Urinary bladder (tissue), 4 donors: Measurements from ENCODE around the gene OLFML3. TPM values are rescaled to one million over a fixed set of nuclear protein-coding genes. Genes with fewer than 3 reads are reported as not detected.
A peak's percentile ranks its signal among the peaks of the same experiment; 100 is the strongest.

ENCODE experiments used
- DNase-seq: peaks from one replicate; pipeline ENCODE4 v3.0.0-alpha.2; 2015; ENCODE audit errors: extremely low spot score
- H3K27ac ChIP-seq: one replicate; pipeline ENCODE4 v1.5.1; 2013; ENCODE audit warnings: low read depth, mild to moderate bottlenecking, moderate library complexity
- H3K36me3 ChIP-seq: one replicate; pipeline ENCODE4 v1.6.1; 2013; ENCODE audit warnings: mild to moderate bottlenecking, moderate library complexity; ENCODE audit not compliant: insufficient read depth
- H3K4me1 ChIP-seq: one replicate; pipeline ENCODE4 v1.6.1; 2013; ENCODE audit warnings: mild to moderate bottlenecking, moderate library complexity; ENCODE audit not compliant: insufficient read depth
- H3K4me3 ChIP-seq: one replicate; pipeline ENCODE4 v1.5.1; 2013; ENCODE audit warnings: low read depth, low read length
- WGBS: extraction: QIAGEN DNeasy Blood & Tissue Kit; methylation state at CpG from one replicate; pipeline ENCODE4 v1.1.7; 2013; 5-methylcytosine and 5-hydroxymethylcytosine counted together
- polyA plus RNA-seq: library from polyadenylated mRNA; stranded (reverse); fragments of 200-250 nt; gene quantifications from one replicate; pipeline ENCODE4 v1.2.3, GENCODE V29; 2013
- total RNA-seq: library from RNA; depleted of rRNA; stranded (reverse); fragments of >200 nt; gene quantifications from one replicate; pipeline ENCODE4 v1.2.3, GENCODE V29; 2014
- donor health status: healthy with polysubstance abuse.
- donor health status: healthy.

Gene OLFML3
- total and polyA plus RNA-seq, 2 donors, result 144 to 206 TPM

GRCh38 chr1:113972954-113973353, 6.3 kb upstream of the OLFML3 start:
- Histone ChIP-seq H3K27ac (no peak overlapping the region), H3K4me3 (no peak overlapping the region), H3K36me3 (peaks cover 8% of the 10 kb centered on the region), H3K4me1 (no peaks in the 10 kb centered on the region)
- DNase-seq, result no peak
- WGBS, result 95% methylated on average over 9 of the region's 9 CpGs

DNA sequence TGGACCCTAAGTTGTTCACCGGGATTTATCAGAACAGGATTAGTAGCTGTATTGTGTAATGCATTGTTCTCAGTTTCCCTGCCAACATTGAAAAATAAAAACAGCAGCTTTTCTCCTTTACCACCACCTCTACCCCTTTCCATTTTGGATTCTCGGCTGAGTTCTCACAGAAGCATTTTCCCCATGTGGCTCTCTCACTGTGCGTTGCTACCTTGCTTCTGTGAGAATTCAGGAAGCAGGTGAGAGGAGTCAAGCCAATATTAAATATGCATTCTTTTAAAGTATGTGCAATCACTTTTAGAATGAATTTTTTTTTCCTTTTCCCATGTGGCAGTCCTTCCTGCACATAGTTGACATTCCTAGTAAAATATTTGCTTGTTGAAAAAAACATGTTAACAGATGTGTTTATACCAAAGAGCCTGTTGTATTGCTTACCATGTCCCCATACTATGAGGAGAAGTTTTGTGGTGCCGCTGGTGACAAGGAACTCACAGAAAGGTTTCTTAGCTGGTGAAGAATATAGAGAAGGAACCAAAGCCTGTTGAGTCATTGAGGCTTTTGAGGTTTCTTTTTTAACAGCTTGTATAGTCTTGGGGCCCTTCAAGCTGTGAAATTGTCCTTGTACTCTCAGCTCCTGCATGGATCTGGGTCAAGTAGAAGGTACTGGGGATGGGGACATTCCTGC, 3.9 kb upstream of the OLFML3 start:
- 56% methylated on average over 4 of the region's 4 CpGs for WGBS

GRCh38 chr1:113976609-113977278, 2.5 kb upstream of the OLFML3 start:
- Histone ChIP-seq H3K4me3 (no peak overlapping the region), H3K4me1 (no peaks in the 10 kb centered on the region), H3K36me3 (peaks cover 2% of the 10 kb centered on the region), H3K27ac (no peak overlapping the region)
- no peak for DNase-seq
- WGBS, result 45% methylated on average over 4 of the region's 4 CpGs

More for the DNA sequence above, 3.9 kb upstream of the OLFML3 start:
- no peak overlapping the region for H3K4me3 ChIP-seq
- no peak overlapping the region for H3K27ac ChIP-seq
- H3K36me3 ChIP-seq, result peaks cover 4% of the 10 kb centered on the region
- H3K4me1 ChIP-seq, result no peaks in the 10 kb centered on the region
- no peak for DNase-seq

DNA sequence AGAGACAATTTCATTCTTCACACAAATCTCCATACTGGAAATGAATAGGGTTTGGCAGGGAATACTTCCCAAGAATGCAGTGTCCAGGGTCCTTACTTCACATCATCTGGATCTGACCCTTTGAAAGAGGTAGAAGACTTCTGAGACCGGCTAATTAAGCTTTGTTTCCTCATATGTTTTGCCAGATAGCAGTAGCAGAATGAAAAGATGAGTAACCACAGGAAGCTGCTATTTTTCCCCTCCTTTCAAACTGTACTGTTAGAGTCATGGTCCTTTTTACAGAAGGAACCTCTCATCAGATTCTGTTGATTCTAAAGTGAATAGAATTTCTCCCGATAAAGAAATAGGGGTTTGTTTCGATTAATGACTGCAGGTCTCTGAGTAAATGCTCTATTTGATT, 1.4 kb upstream of the OLFML3 start:
- Histone ChIP-seq H3K4me3 (no peak overlapping the region), H3K36me3 (no peaks in the 10 kb centered on the region), H3K27ac (no peak overlapping the region), H3K4me1 (no peaks in the 10 kb centered on the region)
- 66% methylated on average over 3 of the region's 3 CpGs for WGBS
- no peak for DNase-seq

DNA sequence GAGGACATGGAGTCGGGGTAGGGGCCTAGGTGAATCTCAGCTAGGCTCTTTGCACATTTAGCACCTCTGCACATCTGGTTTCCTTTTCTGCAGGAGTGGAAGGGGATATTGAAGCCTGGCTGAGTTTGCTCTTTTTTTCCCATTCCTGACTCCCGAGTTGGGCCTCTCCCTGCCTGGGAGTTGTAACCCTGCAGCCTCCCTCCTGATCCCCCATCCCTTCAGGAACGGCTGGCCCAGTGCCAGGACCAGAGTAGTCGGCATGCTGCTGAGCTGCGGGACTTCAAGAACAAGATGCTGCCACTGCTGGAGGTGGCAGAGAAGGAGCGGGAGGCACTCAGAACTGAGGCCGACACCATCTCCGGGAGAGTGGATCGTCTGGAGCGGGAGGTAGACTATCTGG, 836 bp downstream of the OLFML3 start:
- Histone ChIP-seq H3K4me3 (peak overlapping the region; percentile 33), H3K4me1 (no peaks in the 10 kb centered on the region), H3K27ac (peak overlapping the region; percentile 55), H3K36me3 (no peaks in the 10 kb centered on the region)
- 24% methylated on average over 10 of the region's 10 CpGs for WGBS
- DNase-seq, result peak; percentile 55

DNA sequence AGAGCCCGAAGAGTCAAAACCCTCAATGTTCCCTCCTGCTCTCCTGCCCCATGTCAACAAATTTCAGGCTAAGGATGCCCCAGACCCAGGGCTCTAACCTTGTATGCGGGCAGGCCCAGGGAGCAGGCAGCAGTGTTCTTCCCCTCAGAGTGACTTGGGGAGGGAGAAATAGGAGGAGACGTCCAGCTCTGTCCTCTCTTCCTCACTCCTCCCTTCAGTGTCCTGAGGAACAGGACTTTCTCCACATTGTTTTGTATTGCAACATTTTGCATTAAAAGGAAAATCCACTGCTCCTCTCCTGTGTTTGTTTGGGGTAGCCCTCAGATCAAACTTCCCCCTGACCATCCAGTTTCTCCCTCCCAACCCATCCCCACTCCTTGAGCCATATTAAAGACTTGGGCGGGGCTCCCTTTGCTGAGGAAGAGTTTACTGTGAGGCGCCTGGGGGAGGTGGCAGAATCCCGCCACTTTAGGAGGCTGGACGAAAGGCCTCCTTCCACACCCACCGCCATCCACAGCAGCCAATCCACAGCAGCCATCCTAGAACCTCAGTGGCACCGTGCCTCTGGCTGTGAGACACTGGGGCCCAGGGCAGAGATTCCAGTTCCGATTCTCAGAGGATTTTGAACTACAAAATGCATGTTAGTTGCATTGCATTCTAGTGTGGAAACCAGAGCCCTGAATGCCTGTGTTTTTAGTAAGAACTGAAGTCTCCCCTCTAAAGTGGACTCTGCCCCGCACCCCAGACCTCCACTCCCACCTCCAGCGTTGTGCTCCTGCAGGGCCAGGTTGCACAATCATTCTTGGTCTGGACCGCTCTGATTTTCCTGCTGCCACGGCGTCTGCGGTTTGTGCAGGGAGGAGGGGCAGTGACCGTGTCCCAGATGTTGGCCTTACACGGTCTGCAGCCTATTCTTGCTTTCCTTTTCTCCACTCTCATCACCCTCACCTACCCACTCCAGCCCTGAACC, 3.0 kb downstream of the OLFML3 start:
- Histone ChIP-seq H3K4me1 (no peaks in the 10 kb centered on the region), H3K36me3 (no peaks in the 10 kb centered on the region), H3K4me3 (peak overlapping the region; percentile 8), H3K27ac (peak overlapping the region; percentile 77)
- WGBS, result 14% methylated on average over 18 of the region's 18 CpGs
- DNase-seq, result peak; percentile 83

DNA sequence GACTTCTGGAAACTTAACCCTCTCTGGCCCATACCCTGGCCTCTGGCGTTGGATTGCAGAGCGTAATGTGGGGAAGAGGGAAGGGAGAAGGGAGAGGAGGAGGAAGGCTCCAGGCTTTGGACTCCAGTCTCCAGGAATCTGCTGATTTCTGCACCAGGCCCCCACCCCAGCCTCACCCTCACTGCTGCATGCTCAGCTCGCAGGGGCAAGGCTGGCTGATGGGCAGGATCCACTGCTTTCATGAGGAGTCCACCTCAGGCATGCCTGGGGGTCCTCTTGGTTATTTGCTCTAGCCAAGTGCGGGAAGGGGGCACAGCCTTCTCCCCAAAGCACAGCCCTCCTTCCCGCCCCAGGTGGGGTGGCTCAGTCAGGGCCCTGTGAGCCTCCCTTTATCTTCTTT, 3.7 kb downstream of the OLFML3 start:
- Histone ChIP-seq H3K4me3 (peak overlapping the region; percentile 8), H3K4me1 (no peaks in the 10 kb centered on the region), H3K36me3 (no peaks in the 10 kb centered on the region), H3K27ac (peak overlapping the region; percentile 77)
- WGBS, result 26% methylated on average over 5 of the region's 5 CpGs
- DNase-seq, result no peak

- H3K36me3 ChIP-seq, result no peaks in the 10 kb centered on the region
- H3K27ac ChIP-seq, result peak overlapping the region; percentile 77
- H3K4me1 ChIP-seq, result no peaks in the 10 kb centered on the region
- H3K4me3 ChIP-seq, result peak overlapping the region; percentile 8
- DNase-seq, result no peak
- 33% methylated on average over 8 of the region's 8 CpGs for WGBS
Measured at GRCh38 chr1:113983391-113983790, 4.1 kb downstream of the OLFML3 start.

DNA sequence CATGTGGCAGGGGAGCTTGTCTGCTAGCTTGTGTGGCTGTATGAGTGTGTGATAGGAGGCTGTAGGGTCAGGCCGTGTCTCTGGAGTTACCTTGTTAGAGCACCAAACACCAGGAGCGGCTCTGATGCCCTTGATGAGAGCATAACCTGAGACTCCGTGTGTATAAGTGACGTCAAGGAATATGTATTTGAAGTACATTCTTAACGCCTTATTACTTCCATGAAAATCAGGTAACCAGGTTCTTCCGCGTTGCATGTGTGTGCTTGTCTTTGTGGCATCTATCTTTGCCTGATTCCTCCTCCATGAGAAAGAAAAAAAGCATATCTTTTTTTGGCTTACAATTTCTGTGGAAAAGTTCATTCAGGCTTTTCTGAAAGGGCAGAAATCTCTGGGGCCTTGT, 4.6 kb downstream of the OLFML3 start:
- no peak for DNase-seq
- Histone ChIP-seq H3K36me3 (no peaks in the 10 kb centered on the region), H3K27ac (peak overlapping the region; percentile 77), H3K4me3 (no peak overlapping the region), H3K4me1 (no peaks in the 10 kb centered on the region)
- 62% methylated on average over 7 of the region's 7 CpGs for WGBS

DNA sequence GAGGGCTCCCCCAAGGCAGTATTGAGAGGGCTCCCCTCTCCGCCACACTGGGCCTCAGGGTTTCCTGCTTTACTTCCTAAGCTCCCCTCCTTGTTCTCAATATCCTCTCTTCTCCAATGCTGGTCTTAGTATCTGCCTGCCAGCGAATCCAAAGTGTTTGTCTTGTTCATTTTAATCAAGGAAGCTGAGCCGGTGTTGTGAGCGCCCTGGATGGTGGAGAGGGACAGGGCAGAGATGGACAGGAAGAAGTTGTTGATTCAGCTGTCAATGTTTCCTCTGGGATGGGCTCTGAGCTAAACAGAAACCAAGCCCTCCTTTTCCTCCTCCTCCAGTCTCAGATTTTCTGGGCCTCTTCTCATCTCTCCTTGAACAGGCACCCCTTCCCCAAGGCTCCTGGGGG, 5.4 kb downstream of the OLFML3 start:
- Histone ChIP-seq H3K4me3 (no peak overlapping the region), H3K4me1 (no peaks in the 10 kb centered on the region), H3K36me3 (no peaks in the 10 kb centered on the region), H3K27ac (no peak overlapping the region)
- DNase-seq, result no peak
- WGBS, result 72% methylated on average over 4 of the region's 4 CpGs

DNA sequence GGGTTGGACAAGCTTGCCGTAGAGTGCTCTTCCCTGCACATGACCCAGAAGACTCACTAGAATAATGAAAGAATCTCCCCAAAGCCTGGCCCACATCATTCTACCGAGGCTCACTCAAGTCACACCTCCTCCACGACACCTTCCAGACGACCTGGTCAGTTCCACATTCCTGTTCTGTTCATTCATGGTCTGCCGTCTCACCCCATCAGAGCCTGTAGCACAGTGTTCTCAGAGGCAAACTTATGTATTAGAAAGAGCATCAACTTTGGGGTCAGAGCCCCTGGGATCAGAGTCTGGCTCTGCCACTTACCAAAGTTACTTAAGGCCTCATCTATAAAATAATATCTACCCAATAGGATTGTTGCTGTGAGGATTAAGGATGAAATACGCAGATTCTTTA, 7.5 kb downstream of the OLFML3 start:
- no peaks in the 10 kb centered on the region for H3K36me3 ChIP-seq
- no peaks in the 10 kb centered on the region for H3K4me1 ChIP-seq
- no peak overlapping the region for H3K27ac ChIP-seq
- DNase-seq, result no peak
- H3K4me3 ChIP-seq, result no peak overlapping the region
- WGBS, result 83% methylated on average over 6 of the region's 6 CpGs

- 76% methylated on average over 5 of the region's 5 CpGs for WGBS
- Histone ChIP-seq H3K36me3 (no peaks in the 10 kb centered on the region), H3K27ac (no peak overlapping the region), H3K4me1 (no peaks in the 10 kb centered on the region), H3K4me3 (no peak overlapping the region)
- no peak for DNase-seq
Measured at GRCh38 chr1:113987259-113987658, 8.0 kb downstream of the OLFML3 start.

GRCh38 chr1:113990530-113990929, 11.3 kb downstream of the OLFML3 start:
- 48% methylated on average over 2 of the region's 2 CpGs for WGBS
- no peak for DNase-seq
- Histone ChIP-seq H3K36me3 (no peaks in the 10 kb centered on the region), H3K27ac (no peak overlapping the region), H3K4me1 (no peaks in the 10 kb centered on the region), H3K4me3 (no peak overlapping the region)
